NCI-H69 (cell line): ENCODE data around the gene ATP8A2.

Experiments used
- DNase-seq: peaks from one replicate; lab custom pipeline; 2025; lab: John Stamatoyannopoulos, UW

The ATP8A2 gene

DNA sequence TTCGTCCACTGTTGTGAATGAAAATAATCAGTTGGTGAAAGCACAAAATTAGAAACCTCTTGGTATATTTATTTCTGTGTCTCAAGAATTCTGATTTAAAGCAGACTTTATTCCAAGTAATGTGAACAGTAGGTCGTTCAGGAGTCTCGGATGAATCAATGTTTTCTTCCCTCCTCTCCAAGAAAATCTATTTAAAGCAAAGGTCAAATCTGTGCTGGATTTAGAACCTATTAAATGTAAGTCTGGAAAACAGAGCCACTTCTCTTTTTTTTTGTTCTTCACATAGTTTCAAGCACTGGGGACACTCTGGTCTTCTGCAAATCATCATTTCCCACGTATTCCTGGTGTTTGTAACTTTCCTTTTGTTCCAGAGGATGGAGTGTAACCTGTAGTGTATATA is 312.7 kb downstream of the ATP8A2 start:
- no peak for DNase-seq

DNA sequence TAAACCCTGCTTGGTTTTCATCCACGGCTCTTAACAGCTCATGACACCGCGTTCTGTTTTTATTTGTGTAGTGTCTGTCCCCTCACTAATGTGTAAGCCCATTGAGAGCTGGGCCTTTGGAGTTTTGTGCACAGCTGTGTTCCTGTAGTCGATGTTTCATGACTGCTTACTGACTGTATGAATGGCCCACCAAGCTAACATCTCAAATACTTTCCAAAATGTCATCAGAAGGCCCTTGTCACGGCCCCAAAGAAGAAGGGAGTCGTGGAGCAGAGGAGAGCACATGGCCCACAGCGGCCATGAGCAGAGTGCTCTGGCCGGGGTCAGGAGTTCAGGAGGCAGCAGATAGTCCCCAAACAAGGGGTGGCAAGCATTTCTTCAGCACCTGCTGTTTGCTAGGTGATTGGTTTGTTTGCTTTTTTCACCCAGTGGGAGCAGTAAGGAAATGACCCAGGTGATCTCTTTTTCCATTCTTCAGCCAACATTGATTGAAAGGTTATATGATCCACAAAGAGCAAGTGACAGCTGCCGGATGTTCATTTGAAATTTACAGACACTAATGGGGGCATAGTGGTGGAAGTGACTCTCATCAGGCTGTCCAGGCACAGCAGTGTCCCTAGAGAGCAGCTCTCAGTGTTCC is 315.2 kb downstream of the ATP8A2 start:
- DNase-seq = peak; percentile 9

DNA sequence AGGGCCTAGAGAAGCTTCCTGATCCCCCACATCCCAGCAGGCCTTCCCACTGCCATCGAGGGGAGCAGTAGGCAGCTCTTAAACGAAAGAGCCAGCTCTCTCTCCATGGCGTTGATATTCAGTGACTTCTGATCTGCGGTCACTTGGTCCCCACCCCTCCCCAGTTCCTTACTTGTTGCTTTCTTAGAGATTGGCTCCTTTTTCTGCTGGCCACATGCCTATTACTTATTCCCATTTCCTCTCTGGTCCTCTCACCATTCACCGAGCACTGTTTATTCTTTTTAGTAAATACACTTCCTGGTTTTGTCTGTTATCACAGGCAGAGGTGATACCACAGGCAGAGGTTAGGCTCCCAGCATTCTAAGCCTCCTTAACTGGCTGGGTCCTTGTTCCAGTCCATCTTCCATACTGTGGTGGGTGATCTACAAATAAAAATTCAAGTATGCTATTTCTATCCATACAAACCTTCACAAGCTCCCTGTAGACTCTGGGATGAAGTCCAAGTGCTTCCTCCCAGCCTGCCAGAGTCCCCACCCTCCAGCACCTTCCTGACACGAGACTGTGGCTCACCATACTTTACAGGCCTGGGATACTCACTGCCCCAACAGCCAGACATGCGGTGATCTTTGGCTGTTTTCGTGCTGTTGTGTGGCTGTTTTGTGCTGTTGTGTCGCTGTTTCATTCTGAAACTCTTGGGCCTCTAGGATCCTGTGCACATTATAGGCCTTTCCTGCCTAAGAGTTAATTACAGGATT is 315.9 kb downstream of the ATP8A2 start:
- DNase-seq = peak; percentile 0

DNA sequence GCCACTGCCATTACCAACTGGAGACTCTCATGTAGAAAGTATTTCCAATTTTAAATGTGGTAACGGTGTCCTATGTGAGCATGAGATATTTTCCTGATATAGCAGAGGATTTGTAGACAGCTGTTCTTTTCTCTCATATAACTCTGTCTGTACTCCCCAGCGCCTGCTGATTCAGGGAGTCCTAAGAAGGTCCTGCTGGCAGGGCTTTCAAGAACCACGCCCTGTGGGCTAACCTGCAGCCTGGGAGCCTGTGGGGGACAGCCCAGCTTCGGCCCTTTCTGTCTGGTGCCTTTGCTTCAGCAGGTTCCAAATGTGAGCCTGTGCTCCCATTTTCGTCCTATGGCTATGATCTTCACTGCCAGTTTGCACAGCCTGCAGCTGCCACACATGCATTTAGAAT is 316.8 kb downstream of the ATP8A2 start:
- DNase-seq = no peak

DNA sequence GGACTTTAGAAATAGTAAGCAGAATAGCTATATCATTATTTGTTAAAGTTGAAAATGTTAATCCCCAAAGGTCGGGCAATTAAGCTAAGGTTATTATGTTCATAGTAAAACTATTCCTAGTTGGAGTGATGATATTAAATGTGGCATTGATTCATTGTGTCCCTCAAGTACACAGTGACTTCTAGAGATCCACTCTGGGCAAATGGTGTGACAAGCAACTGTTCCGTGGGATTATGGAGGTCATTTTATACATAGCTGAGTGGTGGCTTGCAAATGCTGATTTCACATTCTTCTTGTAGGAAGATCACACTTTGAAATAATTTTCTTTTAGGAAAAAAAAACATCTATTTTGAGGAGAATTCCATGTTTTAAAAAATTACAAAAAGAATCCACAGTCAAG is 317.8 kb downstream of the ATP8A2 start:
- no peak for DNase-seq

DNA sequence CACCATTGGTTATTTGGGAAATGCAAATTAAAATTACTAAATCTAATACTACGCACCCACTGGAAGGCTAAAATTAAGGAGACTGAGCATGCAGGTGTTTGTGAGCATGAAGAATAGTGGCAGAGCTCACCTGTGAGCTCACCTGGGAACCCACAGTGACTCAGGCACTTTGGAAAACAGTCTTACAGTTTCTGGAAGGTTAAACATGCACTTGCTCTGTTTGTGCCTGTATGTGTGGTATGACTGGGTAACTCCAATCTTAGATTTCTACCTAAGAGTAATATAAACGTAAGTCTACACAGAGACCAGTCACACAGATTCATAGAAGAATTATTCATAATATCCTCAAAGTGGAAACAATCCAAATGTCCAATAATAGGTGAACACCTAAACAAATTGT is 318.8 kb downstream of the ATP8A2 start:
- DNase-seq = no peak

DNA sequence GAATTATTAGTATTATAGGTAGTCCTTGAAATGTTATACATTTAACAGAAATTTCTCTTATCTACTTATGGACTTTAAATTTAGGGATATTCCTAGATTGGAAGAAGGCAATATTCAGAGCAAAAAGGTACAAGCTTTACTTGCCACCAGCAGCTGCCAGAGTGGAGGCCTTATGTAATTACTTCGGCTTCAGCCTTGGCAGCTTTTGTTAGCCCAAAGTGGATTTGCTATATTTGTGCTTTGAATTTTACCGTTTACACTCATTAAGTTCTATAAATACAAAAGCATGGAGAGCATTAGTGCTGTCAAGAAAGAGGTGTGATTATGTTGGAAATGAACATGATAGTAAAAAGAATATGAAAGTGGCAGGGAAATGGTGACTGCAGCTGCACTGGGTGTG is 319.9 kb downstream of the ATP8A2 start:
- DNase-seq = no peak

DNA sequence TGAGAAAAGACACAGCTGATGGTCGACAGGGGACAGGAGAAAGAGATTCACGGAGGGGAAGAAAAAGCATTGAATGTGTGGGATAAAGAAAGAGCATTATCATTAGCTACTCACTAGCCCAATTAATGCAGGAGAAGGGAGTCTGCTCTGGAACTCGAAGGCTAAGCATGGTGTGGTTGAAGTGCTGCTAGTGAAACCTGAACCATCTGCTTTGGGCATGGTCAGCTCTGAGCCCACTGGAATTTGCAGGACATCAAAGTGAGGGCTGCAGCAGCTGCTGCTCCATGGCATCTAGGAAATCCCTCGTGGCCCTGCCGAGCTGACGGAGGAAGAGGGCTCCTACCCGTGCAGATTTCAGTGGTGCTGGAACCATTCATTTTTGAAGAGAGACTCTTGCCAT is 320.3 kb downstream of the ATP8A2 start:
- no peak for DNase-seq

DNA sequence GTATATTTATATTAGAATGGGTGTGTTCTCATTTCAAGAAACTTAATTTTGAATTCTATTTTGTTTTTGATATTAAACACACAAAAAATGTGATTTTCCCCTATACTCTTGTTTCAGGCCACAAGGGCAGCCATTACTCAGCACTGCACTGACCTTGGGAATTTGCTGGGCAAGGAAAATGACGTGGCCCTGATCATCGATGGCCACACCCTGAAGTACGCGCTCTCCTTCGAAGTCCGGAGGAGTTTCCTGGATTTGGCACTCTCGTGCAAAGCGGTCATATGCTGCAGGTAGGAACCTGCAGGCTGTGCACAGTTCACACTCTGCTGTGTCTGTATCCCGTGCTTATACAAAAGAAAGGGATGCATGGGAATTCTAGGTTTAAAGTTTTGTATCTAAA is 327.3 kb downstream of the ATP8A2 start:
- no peak for DNase-seq

DNA sequence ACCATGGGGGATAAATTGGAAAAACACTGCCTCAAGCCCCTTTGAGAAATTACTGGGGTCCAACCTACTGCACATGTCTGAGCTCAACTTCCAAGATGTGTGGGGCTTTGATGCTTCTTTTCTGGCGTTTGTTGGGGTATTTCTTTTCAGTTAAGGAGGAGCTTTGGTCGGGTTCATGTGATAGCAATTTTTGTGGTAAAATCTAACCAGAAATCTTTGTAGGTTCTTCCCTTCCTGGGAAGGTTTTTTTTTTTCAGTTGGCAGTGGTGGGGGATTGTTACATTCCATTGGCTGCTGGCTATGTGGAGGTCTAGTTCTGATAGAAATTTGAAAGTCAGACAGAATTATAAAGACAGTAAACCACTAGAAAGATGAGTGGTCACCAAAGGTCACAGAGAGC is 327.8 kb downstream of the ATP8A2 start:
- no peak for DNase-seq

DNA sequence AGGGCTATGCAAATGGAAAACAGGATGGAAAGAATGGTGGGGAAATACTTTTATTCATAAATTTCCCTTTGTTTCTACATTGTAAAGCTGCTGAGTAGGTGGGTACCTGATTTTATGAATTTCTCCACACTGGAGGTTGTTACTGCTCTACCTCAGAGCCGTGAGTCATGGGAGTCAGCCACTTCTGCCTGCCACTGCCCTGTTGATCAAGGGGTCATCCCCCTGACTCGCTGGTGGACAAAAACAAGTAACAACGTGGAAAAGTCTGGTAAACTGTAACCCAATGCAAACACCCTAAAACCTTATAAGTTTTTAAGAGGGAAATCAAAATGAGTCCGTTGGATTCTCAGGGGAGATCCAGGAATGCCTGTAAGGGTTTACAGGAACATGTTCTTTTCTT is 329.5 kb downstream of the ATP8A2 start:
- no peak for DNase-seq

DNA sequence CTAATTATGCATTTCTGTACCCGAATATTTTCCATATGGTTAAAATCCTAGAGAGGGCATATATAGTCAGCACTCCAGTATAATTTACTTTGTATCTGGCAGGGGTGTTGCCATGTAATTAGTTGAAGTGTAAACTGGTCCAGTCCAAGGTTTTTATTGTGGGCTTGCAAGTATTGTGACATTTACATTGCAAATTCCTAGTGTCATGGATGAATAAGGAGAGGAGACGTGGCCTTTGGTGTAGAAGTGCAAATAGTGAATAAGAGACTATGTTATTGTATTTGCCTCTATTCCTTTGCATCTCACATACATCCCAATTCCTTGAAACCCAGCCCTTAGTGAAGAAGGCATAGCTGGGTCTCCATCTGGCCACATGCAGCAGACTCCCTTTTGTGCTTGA is 330.6 kb downstream of the ATP8A2 start:
- no peak for DNase-seq

DNA sequence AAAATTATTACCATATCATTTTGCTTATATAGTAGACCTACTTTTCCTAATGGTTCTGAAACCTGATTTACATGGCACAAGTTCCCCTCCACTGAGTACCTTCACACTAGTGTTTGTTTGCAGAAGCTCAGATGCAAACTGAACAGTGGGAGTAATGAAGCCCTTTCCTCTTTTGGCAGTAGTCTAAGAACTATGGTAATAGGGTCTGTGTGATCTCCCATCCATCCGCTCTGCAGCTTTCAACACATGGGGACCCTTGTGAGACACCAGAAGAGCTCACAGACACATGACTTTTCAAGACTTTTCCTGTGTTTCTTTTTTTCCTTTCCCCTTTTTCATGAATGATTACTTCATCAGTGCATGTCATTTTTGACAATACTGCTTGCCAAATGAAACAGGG is 336.0 kb downstream of the ATP8A2 start:
- no peak for DNase-seq

DNA sequence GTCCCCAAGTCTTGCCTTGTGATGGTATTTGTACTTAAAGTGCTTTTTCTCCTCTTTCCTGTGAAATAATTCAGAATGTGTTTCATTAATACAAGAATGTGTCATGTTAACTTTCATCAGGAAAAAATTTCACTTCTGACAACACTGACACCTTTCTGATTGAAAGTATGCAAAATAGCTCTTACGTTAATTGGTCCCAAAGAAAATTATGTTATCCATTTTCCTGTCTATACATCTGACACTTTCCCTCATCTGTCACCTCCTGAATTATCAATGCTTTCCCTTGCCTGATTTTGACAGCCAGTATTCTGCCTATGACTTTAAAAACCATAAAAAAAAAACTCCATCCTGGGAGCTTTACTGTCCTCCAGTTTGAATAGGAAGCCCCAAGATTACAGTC is 336.5 kb downstream of the ATP8A2 start:
- no peak for DNase-seq

DNA sequence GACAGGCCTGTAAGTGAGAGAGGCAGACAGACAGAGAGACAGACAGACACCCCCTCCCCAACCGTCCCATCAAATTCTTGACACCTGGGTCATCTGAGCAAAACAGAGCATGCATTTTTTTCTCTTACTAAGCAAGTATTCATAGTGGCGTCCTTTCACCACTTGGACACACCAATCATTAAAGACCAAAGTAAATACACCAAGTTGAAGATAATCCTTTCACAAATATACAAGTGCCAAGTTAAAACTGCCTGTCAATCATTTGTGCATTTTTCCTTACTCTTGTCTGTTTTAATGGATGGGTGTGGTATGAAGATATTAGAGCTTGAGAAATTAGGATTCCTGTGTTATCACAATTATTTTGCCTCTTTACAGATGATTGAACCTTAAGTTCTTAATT is 337.3 kb downstream of the ATP8A2 start:
- no peak for DNase-seq

DNA sequence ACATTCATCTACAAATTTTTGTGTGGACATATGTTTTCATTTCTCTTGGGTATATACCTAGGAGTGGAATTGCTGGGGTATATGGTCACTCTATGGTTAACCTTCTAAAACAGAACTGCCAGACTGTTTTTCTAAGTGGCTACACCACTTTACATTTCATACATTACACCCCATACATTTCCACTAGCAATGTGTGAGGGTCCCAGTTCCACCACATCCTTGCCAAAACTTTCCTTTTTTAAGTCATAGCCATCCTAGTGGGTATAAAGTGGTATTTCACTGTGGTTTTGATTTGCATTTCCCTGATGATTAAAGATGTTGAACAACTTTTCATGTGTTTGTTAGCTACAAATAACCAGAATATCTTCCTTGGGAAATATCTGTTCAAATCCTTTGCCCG is 344.0 kb downstream of the ATP8A2 start:
- DNase-seq = no peak

DNA sequence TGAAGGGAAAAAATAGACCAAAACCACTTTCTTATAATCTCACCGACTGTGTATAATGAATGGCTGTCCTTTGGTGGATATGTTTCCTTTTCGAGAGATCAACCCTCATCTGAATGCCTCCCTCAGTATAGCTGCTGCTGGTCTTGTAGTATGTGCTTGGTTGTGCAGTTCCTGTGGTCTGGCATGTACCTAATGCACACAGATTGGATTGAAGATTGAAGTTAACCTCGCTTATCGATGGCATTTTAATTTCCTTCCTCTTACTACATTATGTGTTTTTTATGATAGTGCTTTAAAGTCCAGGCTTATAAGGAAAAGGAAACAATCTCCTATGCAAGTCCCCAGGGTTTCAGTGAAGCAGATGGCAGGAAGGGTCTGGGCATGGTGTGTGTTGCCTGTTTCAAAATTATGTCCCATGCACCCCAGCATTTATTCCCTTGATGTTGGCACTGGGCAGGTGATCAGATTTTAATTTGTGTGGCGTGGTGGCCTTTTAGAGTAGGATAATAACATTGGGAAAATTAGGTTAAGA is 346.0 kb downstream of the ATP8A2 start:
- no peak for DNase-seq

DNA sequence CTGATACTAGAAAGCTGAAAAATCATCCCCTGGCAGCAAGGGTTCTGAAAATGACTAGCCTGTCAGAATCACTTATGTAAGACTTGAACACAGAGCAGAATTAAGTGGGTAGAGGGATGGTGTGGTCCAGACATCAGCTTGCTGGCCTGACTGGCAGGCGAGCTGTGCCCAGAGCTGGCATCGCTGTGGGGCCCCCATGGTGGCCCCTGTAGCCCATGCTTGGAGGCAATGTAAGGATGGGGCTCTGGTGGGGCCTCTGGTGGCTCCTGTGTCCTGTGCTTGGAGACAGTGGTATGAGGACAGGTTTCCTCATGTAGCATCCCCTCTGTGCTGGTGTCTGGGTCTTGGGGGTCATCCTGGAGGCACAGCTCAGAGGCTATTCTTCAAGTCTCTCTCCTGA is 347.9 kb downstream of the ATP8A2 start:
- DNase-seq = no peak

DNA sequence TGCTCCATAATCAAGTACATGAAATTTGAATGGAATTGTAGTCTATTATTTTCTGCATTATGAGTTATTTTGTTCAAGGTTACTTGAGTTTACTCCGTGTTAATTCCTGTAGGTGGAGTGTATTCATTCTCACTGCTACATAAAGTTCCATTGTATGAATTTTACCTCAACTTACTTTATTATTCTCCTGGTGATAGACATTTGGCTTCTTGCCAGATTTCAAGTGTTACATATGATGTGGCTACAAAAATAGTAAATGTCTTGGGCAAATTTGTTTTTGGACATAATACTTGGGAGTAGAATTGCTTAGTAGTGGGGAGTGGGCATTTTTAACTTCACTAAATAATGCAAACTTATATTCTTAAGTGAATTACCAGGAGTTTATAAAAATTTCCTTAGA is 351.1 kb downstream of the ATP8A2 start:
- DNase-seq = no peak

DNA sequence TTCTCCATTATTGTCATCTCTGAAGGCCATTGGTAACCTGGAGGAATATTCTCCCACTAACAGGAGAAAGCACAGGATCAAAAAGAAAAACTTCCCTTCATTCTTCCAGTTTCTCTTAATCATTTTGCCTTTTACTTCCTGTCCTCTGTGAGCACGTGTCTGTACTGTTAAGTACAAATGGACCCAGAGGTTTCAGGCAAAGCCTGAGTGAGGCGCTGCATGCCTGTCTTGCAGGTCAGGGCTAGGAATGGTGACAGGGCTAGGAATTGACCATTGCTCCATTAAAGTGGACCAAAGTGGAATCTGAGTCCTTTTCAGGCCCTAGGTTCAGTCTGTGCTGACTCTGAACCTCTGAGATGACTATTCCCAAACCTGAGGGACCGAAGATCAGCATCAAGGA is 353.3 kb downstream of the ATP8A2 start:
- no peak for DNase-seq

DNA sequence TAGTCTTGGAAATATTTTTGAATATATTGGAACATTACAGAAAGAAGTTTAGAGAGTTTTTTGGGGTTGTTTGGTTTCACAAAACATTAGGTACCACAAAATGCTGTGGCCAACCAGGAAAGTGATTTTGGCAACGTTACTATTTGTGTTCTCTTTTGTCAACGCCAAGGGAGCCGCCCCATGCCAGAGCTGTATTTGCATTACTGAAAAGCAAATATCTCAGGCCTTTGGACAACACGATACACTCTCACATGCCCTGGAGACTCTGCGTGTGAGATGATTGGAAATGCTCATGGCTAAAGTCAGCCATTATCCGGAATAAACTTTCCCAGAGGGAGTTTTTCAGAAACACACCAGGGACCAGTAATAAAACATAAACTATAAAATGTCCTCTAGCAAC is 355.5 kb downstream of the ATP8A2 start:
- DNase-seq = peak; percentile 6

DNA sequence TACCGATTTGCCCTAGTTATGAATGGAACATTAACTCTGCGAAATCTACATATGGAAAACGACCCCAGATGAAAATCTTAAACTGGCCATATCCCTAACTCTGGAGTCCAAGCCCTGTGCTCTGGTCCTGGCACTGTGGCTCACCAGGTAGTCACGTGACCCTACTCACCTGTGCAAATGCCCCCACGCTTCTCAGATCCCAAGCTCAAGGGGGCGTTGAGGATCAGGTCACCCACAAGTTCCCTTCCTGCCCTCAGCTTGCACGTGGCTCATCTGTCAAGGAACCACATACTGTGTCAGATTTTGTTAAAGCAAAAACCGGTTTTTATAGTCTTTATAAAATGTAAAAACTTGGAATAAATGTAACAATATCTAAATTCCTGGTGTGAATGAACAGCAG is 356.0 kb downstream of the ATP8A2 start:
- no peak for DNase-seq

DNA sequence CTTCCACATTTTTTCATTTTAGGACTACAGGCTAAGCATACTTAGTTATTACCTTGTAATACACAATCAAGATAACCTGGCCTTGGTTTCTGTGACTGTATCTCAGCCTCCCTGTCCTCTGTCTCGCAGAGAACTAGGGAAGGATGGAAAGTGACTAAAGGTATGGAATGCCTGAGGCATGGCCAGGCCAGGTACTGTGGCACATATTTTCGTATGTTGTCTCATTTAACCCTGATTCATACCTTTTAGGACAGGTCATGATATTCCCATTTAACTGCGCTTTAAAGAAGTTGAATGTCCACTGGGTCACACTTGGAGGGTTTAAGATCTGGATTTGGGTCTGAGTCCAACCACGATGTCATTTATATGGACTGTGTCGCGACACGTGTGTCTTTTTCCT is 357.4 kb downstream of the ATP8A2 start:
- no peak for DNase-seq

DNA sequence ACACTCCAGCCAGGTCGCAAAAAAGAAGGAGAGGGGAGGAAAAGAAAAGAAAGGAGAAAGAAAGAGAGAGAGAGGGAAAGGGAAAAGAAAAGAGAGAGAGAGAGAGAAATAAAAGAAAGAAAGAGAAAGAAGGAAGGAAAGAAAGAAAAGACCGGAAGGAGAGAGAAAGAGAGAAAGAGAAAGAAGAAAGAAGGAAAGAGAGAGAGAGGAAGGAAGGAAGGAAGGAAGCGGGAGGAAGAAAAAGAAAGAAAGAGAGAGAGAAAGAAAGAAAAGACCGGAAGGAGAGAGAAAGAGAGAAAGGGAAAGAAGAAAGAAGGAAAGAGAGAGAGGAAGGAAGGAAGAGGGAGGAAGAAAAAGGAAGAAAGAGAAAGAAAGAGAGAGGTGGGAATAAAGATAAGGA is 359.3 kb downstream of the ATP8A2 start:
- DNase-seq = no peak
